Stimulated activated memory B cell treated with anti-CD40 and anti-IgM and Interleukin-4, amounts not matched to agents 10 μg/mL and 1 μg/mL and 100 μg/mL, for 72 hours (primary cell): ENCODE measurements around the gene CPE.

Experiments used
- ATAC-seq: fragments of 150-1000 bp; cut with Tn5 transposase; 2 replicates; pipeline ENCODE4 v1.10.0; 2021
- H3K27ac Mint-ChIP-seq: one replicate; pipeline ENCODE4 v1.8.0; 2022; ENCODE audit warnings: mild to moderate bottlenecking, mixed read lengths
- H3K27me3 Mint-ChIP-seq: one replicate; pipeline ENCODE4 v1.8.0; 2022; ENCODE audit warnings: mixed read lengths
- H3K36me3 Mint-ChIP-seq: one replicate; pipeline ENCODE4 v1.8.0; 2022; ENCODE audit warnings: mixed read lengths
- H3K4me1 Mint-ChIP-seq: one replicate; pipeline ENCODE4 v1.8.0; 2022; ENCODE audit warnings: mixed read lengths
- H3K4me3 Mint-ChIP-seq: one replicate; pipeline ENCODE4 v1.8.0; 2022; ENCODE audit warnings: mild to moderate bottlenecking, moderate library complexity, mixed read lengths
- H3K9me3 Mint-ChIP-seq: one replicate; pipeline ENCODE4 v1.8.0; 2022; ENCODE audit warnings: mixed read lengths

CPE gene

DNA sequence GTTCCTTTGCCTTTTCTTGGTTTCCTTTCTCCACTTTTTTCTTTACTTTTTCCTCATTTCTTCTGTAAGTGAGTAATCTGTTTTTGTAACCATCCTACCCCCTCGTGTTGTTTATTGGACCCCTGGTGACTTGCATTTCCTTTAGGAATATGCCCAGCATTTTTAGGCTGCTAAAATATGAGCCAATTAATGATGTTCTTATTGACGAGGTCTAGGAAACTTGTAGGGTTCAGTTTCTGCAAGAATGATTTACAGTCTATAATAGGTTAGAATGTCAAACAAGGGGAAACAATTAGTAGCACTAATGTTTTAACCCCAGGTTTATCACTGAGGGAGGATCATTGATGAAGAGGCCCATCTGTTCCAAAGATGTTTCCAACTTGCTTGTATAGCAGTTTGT, 79.0 kb downstream of the CPE start:
- no peaks in the 10 kb centered on the region for H3K27me3 Mint-ChIP-seq
- no peak overlapping the region for H3K27ac Mint-ChIP-seq
- no peaks in the 10 kb centered on the region for H3K4me1 Mint-ChIP-seq
- no peak overlapping the region for H3K4me3 Mint-ChIP-seq
- H3K36me3 Mint-ChIP-seq = no peaks in the 10 kb centered on the region
- no peaks in the 10 kb centered on the region for H3K9me3 Mint-ChIP-seq
- ATAC-seq = no peak

DNA sequence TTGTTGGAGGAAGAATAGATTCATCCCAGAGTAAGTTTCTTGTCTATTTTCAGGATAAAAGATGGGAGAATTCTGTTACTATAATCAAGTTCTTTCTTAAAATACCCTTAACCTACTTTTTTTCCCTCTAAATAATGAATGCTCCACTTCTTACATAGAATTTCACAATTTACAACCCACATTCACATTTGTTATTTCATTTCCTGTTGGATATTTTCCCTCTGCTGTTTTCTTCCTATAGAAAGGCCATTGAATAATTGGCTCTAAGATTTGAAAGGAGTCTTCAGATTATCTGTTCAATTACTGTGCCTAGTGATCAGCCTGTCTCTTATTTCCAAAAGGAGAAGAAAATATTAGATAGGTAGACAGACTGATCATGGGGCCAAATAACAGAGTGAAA, 79.7 kb downstream of the CPE start:
- Mint-ChIP-seq H3K9me3 (no peaks in the 10 kb centered on the region), H3K27ac (no peak overlapping the region), H3K36me3 (no peaks in the 10 kb centered on the region), H3K4me3 (no peak overlapping the region), H3K27me3 (no peaks in the 10 kb centered on the region), H3K4me1 (no peaks in the 10 kb centered on the region)
- no peak for ATAC-seq

DNA sequence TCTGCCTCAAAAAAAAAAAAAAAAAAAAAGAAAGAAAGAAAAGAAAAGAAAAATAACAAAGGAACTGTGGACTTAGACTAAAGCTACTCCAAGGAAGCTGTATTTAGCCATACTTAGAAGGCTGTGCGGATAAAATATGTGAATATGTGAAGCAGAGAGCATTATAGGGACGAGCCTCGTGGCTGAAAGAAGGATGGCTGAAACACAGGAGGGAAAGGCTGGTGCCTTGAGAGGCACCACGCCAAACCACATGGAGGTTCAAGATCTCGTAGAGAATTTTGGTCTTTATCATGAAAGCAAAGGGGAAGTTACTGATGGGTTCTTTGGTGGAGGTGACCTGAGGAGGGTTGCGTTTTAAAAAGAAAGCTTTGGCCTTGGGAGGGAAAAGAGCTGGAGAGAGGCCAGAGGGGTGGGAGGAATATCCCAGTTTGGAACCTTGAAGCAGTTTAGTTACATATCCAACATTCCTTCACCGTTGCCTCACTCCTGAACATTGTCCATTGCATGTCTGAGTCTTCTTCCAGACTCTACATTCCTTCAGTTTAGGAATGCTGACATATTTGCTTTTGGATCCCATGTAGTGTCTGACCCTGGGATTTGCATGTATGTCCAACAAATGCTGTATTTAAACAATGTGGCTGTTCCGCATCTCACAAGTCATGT, 82.5 kb downstream of the CPE start:
- no peak overlapping the region for H3K4me3 Mint-ChIP-seq
- ATAC-seq = no peak
- H3K36me3 Mint-ChIP-seq = no peaks in the 10 kb centered on the region
- H3K27me3 Mint-ChIP-seq = no peaks in the 10 kb centered on the region
- H3K4me1 Mint-ChIP-seq = no peaks in the 10 kb centered on the region
- no peaks in the 10 kb centered on the region for H3K9me3 Mint-ChIP-seq
- no peak overlapping the region for H3K27ac Mint-ChIP-seq

DNA sequence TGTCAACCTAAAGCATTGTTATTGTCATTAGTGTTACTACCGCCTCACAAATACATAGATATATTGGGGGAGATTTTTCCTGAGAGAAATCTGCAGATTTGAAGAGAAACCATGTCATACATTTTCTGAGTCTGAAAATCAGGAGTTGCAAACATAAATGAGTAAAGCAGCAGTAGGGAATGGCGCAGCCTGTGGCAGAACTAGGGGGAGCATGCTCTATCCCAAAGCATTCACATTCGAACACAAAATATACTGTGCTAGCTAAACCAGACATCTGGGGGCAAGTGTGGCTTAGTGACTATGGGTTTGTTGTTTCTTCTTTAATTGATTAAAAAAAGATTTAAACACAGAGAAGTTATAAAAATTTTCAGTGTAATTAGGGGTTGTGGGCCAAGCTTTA, 83.2 kb downstream of the CPE start:
- no peak for ATAC-seq
- Mint-ChIP-seq H3K36me3 (no peaks in the 10 kb centered on the region), H3K9me3 (no peaks in the 10 kb centered on the region), H3K4me3 (no peak overlapping the region), H3K27ac (no peak overlapping the region), H3K4me1 (no peaks in the 10 kb centered on the region), H3K27me3 (no peaks in the 10 kb centered on the region)

DNA sequence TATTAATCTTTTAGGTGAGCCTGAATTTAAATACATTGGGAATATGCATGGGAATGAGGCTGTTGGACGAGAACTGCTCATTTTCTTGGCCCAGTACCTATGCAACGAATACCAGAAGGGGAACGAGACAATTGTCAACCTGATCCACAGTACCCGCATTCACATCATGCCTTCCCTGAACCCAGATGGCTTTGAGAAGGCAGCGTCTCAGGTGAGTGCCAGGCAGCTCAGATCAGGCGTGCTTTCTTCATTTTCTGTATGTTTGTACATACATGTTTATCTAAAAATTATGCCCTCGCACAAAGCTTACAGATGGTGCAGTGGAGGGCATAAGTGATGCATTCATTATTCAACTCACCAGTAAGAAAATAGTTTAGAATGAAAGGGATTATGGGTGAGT, 85.6 kb downstream of the CPE start:
- Mint-ChIP-seq H3K4me1 (no peaks in the 10 kb centered on the region), H3K36me3 (no peaks in the 10 kb centered on the region), H3K27me3 (no peaks in the 10 kb centered on the region), H3K4me3 (no peak overlapping the region), H3K9me3 (no peaks in the 10 kb centered on the region), H3K27ac (no peak overlapping the region)
- no peak for ATAC-seq

DNA sequence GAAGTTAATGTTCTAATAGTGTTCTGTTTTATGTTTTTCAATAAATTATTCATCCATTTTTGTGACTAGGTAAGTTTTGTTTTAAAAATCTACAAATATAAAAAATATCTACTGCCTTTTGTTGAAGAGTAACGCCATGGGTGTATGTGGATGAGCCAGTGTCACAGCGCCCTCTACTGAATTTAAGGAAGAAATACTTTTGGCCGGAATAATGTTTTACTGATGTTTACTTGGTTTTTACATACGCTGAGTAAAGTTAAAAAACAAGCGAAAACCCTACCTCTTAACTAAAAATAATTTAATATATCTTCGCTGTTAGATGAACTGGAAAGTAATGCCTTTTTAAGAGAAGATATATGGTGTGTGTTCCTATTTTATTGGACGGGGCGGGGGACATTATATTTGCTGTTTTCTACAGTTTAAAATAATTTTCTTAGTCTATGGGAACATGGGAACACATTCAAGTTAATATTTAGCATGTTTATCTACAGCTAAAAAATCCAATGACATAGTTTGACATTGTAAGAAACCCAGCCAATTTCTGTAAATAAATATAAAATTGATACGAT, 86.1 kb downstream of the CPE start:
- Mint-ChIP-seq H3K27me3 (no peaks in the 10 kb centered on the region), H3K4me3 (no peak overlapping the region), H3K4me1 (no peaks in the 10 kb centered on the region), H3K27ac (no peak overlapping the region), H3K36me3 (no peaks in the 10 kb centered on the region), H3K9me3 (no peaks in the 10 kb centered on the region)
- peak; percentile 54 for ATAC-seq

DNA sequence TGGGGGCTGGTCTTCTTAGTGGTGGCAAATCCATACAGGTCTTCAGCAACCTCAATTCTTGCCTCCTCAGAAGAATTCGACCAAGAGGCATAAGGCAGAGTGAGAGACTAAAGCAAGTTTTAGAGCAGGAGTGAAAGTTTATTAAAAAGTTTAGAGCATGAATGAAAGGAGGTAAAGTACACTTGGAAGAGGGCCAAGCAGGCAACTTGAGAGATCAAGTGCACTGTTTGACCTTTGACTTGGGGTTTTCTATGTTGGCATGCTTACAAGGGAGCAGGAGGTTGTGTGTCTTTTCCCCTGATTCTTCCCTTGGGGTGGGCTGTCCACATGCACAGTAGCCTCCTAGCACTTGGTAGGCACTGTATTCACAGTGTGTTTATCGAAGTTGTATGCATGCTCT, 91.2 kb downstream of the CPE start:
- no peak for ATAC-seq
- Mint-ChIP-seq H3K27me3 (no peaks in the 10 kb centered on the region), H3K4me1 (no peaks in the 10 kb centered on the region), H3K36me3 (no peaks in the 10 kb centered on the region), H3K27ac (no peak overlapping the region), H3K9me3 (peaks cover 12% of the 10 kb centered on the region), H3K4me3 (no peak overlapping the region)

DNA sequence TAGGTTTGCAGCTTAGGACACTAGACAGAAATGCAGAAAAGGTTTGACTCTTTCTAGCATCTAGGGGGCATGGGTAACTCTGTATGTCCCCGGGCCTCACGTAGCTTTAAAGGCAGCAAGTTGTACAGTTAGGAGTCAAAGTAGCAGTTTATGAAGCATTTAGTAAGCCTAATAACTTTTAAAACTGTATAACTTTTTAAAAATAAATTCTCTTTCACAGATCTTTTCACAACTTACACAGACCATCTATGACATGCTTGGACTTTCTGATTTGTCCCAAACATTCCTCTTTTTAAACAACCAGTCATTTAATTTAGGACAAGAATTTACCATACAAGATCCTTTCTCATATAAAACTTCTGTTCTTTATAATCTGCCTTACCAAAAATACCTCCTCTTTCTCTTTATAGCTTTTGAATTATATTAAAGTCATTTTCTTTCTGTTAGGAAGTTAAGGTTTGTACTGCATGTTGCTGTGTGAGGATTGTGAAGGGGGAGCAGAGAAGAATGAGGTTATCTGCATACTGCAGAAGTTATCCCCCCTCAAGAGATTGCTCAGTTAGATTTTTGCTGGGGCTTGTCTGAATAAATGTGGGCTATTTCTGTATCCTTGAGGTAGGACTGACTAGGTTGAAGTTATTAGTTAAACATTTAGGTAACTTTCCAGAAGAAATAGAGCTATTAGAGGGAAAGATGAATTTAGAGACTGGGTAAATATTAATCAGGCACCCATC, 94.3 kb downstream of the CPE start:
- Mint-ChIP-seq H3K4me3 (no peak overlapping the region), H3K27me3 (no peaks in the 10 kb centered on the region), H3K9me3 (peaks cover 12% of the 10 kb centered on the region), H3K36me3 (no peaks in the 10 kb centered on the region), H3K27ac (no peak overlapping the region), H3K4me1 (no peaks in the 10 kb centered on the region)
- no peak for ATAC-seq

DNA sequence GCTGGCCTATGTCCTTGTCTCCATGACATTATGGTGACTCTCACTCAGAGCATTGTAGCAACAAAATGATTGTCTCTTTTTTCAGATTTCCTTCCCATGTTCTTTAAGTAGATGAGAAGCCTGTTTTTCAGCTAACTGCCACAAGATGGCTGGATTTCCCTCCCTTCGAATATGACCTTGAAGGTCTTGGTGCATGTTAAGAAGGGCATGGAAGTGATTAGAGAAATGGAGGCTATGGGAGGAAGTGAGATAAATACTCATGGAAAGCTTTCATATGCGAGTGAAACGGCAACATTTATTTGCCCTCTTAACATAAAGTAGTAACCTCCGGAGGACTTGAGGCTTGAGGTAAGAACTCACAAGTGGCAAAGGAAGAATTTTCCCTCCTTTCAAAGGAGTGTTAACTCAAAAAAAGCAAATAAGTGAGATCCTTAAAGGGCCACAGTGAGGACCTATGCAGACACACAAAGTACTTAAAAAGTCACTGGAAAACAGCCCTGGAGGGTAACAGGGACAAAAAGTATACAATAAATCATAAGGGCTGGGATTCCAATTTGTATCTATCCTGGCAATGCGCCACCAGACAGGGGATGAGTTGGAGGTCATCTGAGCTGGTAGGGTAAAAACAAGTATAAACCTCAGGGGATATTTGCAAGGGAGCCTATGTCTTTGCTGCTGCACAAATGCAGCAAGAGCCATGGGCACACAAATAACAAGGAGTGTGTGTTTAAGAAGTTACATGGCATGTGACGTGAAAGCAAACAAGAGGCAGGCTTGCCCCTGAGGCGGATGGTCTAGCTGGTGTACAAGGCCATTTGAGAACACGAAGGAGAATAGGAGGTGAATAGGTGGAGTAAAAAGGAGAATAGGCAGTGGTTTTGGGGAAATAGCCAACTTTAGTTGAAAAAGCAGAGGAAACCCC, 96.2 kb downstream of the CPE start:
- no peak overlapping the region for H3K4me3 Mint-ChIP-seq
- H3K4me1 Mint-ChIP-seq = no peaks in the 10 kb centered on the region
- H3K27me3 Mint-ChIP-seq = no peaks in the 10 kb centered on the region
- no peak for ATAC-seq
- no peak overlapping the region for H3K27ac Mint-ChIP-seq
- H3K9me3 Mint-ChIP-seq = peaks cover 12% of the 10 kb centered on the region
- H3K36me3 Mint-ChIP-seq = no peaks in the 10 kb centered on the region

DNA sequence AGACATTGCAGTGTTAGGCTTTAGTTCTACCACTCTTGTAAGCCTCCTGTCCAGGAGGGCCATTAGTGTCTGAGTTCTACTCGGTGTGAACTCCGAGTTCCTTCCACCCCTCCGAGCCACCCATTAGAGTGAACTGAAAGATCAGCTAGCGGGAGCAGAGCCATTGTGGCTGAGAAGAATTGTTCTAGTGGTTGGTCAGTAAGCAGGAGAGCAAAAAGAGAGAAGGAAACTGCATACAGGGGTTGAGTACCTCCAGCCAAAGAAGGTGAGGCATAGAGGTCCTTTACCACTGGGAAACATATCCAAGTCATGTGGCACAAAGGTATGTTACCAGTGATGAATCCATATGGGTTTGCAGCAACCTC, 96.9 kb downstream of the CPE start:
- H3K27ac Mint-ChIP-seq = no peak overlapping the region
- no peaks in the 10 kb centered on the region for H3K27me3 Mint-ChIP-seq
- peaks cover 11% of the 10 kb centered on the region for H3K9me3 Mint-ChIP-seq
- ATAC-seq = no peak
- no peak overlapping the region for H3K4me3 Mint-ChIP-seq
- H3K4me1 Mint-ChIP-seq = no peaks in the 10 kb centered on the region
- no peaks in the 10 kb centered on the region for H3K36me3 Mint-ChIP-seq

DNA sequence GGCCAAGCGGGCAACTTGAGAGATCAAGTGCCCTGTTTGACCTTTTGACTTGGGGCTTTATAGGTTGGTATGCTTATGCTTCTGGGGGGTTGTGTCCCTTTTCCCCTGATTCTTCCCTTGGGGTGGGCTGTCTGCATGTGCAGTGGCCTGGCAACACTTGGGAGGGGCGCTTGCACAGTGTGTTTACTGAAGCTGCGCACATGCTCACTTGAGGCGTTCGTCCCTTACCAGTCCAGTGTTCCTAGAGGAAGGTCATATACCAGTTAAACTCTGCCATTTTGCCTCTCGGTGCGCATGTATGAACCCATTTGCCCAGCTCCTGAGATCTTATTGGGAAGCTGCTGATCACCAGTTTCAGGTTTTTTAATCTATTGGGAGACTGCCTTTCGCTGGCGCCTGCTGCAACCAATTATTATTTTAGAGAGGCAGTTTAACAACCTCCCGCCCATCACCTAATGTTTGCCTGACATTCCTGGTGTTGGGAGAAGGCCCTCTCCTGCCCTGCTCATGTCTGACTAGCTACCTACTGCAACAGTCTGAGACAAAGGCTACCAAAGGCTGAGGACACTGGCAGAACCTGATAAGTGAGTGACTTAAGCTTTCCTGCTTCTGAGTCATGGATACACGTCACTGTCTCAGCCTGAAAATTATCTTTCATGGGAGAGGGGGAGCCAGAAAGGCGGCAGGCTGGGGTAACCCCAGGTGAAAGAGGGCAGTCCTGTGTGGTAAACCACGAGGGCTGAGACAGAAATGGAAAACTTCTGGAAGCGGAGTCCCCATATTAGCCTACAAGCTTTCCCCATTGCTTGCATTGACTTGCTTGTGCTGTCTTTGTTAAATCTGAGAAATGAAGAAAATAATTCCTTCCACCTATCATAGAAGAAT, 97.6 kb downstream of the CPE start:
- H3K36me3 Mint-ChIP-seq = no peaks in the 10 kb centered on the region
- no peak overlapping the region for H3K27ac Mint-ChIP-seq
- peaks cover 9% of the 10 kb centered on the region for H3K9me3 Mint-ChIP-seq
- ATAC-seq = no peak
- H3K27me3 Mint-ChIP-seq = no peaks in the 10 kb centered on the region
- no peak overlapping the region for H3K4me3 Mint-ChIP-seq
- no peaks in the 10 kb centered on the region for H3K4me1 Mint-ChIP-seq

DNA sequence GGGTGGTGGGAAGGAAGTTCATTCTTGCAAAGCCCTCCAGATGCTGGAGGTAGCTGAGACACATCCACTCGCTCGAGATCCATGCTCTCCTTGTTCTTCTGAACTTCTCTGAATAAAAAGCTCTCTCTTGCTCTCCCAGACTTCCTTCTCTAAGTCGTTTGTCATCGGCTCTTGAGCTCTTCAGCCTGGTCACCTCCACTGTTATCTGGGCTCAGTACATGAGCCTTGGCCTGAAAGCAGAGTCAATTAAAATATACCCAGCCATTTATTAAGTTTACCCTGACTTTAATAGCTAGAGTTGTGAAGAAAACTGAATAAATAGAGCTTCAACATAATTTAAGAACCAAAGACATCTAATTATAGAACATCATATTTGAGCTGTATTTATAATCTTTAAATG, 99.0 kb downstream of the CPE start:
- H3K9me3 Mint-ChIP-seq = peaks cover 9% of the 10 kb centered on the region
- no peak for ATAC-seq
- no peaks in the 10 kb centered on the region for H3K27me3 Mint-ChIP-seq
- no peaks in the 10 kb centered on the region for H3K36me3 Mint-ChIP-seq
- no peaks in the 10 kb centered on the region for H3K4me1 Mint-ChIP-seq
- H3K4me3 Mint-ChIP-seq = no peak overlapping the region
- no peak overlapping the region for H3K27ac Mint-ChIP-seq

DNA sequence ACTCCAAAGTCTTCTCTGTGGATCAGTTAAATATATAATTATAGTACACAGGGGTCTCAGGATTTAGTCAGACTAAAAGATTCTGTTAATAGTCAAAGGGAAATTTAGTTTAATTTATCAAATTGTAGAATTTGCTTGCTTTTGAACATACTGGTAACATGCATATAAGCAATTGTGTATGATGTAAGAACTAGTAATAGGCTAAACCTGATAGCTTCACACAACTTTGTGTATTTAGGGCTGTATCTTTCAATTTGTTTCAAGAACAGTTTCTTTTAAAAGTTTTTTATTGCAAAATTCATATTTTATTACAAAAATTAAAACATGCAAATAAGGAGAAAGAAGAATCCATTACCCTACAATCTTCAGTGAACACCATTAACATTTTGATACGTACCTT, 99.5 kb downstream of the CPE start:
- H3K9me3 Mint-ChIP-seq = peaks cover 6% of the 10 kb centered on the region
- no peaks in the 10 kb centered on the region for H3K4me1 Mint-ChIP-seq
- no peaks in the 10 kb centered on the region for H3K36me3 Mint-ChIP-seq
- H3K27me3 Mint-ChIP-seq = no peaks in the 10 kb centered on the region
- no peak for ATAC-seq
- no peak overlapping the region for H3K27ac Mint-ChIP-seq
- H3K4me3 Mint-ChIP-seq = no peak overlapping the region

DNA sequence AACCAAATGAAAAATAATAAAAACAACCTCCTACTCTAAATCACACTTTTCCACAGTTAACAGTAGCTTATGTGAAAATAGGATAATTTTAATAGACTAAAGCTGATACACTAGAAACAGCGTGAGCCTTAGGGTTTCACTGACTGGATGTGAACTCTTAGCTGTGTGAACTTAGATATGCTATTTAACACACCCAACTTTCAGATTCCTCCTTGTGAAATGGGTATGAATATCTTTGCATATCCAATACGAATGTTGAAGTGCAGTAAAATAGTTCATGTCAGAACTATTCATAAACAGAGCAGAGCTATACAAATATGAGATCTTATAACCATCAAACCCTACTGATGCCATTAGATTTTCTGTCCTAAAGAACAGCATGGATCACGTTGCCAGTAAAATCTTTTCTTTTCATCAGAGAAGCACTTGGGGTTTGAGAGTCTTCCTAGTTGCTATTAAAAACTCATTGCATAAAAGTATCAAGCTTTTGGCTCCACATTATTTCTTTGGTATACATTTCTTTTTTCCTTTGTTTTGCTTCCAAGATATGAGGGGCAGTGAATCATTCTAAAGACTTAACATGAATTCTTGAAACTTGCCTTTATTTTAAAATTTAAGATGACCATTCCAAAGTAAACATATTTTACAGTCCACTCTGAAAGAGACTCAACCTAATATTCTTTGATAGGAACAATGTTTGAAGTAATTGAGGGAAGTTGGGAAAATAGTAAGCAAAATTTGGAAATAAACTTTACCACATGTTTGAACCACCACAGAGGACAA, 102.4 kb downstream of the CPE start:
- H3K4me1 Mint-ChIP-seq = no peaks in the 10 kb centered on the region
- no peaks in the 10 kb centered on the region for H3K9me3 Mint-ChIP-seq
- H3K4me3 Mint-ChIP-seq = no peak overlapping the region
- H3K27ac Mint-ChIP-seq = no peak overlapping the region
- no peak for ATAC-seq
- no peaks in the 10 kb centered on the region for H3K36me3 Mint-ChIP-seq
- peaks cover 8% of the 10 kb centered on the region for H3K27me3 Mint-ChIP-seq
